Dendritic cell treated with granulocyte-macrophage colony-stimulating factor and Interleukin-4, amounts not matched to agents 40 ng/mL and 50 ng/mL, for 4 days (primary cell): ENCODE results near the gene SLC16A4.

ENCODE experiments used
- H3K27ac Mint-ChIP-seq: one replicate; pipeline ENCODE4 v1.8.0; 2022; ENCODE audit warnings: mild to moderate bottlenecking, mixed read lengths
- H3K27me3 Mint-ChIP-seq: one replicate; pipeline ENCODE4 v1.8.0; 2022; ENCODE audit warnings: mild to moderate bottlenecking, mixed read lengths
- H3K36me3 Mint-ChIP-seq: one replicate; pipeline ENCODE4 v1.8.0; 2022; ENCODE audit warnings: low read depth, mixed read lengths
- H3K4me1 Mint-ChIP-seq: one replicate; pipeline ENCODE4 v1.8.0; 2022; ENCODE audit warnings: low read depth, mixed read lengths
- H3K4me3 Mint-ChIP-seq: one replicate; pipeline ENCODE4 v1.8.0; 2022; ENCODE audit warnings: mild to moderate bottlenecking, moderate library complexity, mixed read lengths
- H3K9me3 Mint-ChIP-seq: one replicate; pipeline ENCODE4 v1.8.0; 2022; ENCODE audit warnings: mixed read lengths
- intact Hi-C: fragments of 100-400 bp; cut with micrococcal nuclease; formaldehyde crosslinking; loops from one replicate; pipeline ENCODE4 v1.15.0; 2022

Gene SLC16A4

DNA sequence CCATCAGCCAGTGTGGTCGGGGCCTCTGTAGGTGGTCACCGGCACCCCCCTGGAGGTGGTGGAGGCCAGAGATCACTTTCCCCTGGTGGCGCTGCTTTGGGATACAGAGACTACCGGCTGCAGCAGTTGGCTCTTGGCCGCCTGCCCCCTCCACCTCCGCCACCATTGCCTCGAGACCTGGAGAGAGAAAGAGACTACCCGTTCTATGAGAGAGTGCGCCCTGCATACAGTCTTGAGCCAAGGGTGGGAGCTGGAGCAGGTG is 50.7 kb downstream of the SLC16A4 start:
- intact Hi-C loops = no loop called here
- Mint-ChIP-seq H3K4me3 (no peak overlapping the region), H3K36me3 (peaks cover 23% of the 10 kb centered on the region)

DNA sequence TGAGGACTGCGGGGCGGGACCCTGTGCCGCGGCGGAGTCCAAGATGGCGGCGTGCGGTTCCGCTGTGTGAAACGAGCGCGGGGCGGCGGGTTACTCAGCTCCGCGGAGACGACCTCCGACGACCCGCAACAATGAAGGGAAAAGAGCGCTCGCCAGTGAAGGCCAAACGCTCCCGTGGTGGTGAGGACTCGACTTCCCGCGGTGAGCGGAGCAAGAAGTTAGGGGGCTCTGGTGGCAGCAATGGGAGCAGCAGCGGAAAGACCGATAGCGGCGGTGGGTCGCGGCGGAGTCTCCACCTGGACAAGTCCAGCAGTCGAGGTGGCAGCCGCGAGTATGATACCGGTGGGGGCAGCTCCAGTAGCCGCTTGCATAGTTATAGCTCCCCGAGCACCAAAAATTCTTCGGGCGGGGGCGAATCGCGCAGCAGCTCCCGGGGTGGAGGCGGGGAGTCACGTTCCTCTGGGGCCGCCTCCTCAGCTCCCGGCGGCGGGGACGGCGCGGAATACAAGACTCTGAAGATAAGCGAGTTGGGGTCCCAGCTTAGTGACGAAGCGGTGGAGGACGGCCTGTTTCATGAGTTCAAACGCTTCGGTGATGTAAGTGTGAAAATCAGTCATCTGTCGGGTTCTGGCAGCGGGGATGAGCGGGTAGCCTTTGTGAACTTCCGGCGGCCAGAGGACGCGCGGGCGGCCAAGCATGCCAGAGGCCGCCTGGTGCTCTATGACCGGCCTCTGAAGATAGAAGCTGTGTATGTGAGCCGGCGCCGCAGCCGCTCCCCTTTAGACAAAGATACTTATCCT is 51.2 kb downstream of the SLC16A4 start:
- H3K9me3 Mint-ChIP-seq = no peaks in the 10 kb centered on the region
- no peaks in the 10 kb centered on the region for H3K27me3 Mint-ChIP-seq
- H3K27ac Mint-ChIP-seq = no peak overlapping the region
- peaks cover 21% of the 10 kb centered on the region for H3K36me3 Mint-ChIP-seq
- peaks cover 66% of the 10 kb centered on the region for H3K4me1 Mint-ChIP-seq
- H3K4me3 Mint-ChIP-seq = no peak overlapping the region
- intact Hi-C loops = loop anchor here (2.0 kb wide), 1 partner anchor 67 kb away; the partner anchor contains the start of gene LAMTOR5

More for the DNA sequence above, 50.7 kb downstream of the SLC16A4 start:
- peaks cover 66% of the 10 kb centered on the region for H3K4me1 Mint-ChIP-seq
- H3K27me3 Mint-ChIP-seq = no peaks in the 10 kb centered on the region
- no peak overlapping the region for H3K27ac Mint-ChIP-seq
- H3K9me3 Mint-ChIP-seq = no peaks in the 10 kb centered on the region

DNA sequence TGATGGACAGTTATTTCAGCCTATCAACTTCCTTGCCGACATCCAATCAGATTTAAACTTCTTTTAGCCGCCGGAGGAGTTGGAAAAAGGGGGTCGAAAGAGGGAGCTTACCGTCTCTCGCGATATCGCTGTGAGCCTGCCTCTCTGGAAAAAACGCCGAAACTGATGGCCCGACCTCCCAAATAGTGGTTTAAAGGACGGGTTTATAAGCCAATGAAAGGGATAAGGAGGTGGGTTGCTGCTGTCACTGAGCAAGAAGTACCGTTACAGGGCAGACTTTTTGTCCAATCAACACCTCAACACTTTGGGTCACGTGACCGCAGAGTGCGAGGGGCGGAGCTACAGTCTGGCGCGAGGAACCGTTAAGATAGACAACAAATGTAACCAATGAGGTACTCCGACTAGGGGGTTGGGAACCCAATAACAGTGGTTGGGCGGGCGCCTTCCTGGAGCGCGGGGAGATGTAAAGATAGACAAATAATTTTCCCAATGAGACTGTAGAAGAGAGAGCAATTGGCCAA is 51.9 kb downstream of the SLC16A4 start, which contains the start of gene RBM15:
Gene RBM15, plus strand, starts transcription at position 492 of the 521 bp plus-strand sequence. Its CDS starts 29 bp downstream, at position 521.
- Mint-ChIP-seq H3K27me3 (no peaks in the 10 kb centered on the region), H3K36me3 (peaks cover 15% of the 10 kb centered on the region), H3K27ac (no peak within 1 kb of the TSS), H3K4me1 (peaks cover 60% of the 10 kb centered on the region), H3K4me3 (no peak within 1 kb of the TSS), H3K9me3 (no peaks in the 10 kb centered on the region)
- intact Hi-C loops = loop anchor here (2.0 kb wide), 1 partner anchor 68 kb away; the partner anchor contains the start of gene LAMTOR5

DNA sequence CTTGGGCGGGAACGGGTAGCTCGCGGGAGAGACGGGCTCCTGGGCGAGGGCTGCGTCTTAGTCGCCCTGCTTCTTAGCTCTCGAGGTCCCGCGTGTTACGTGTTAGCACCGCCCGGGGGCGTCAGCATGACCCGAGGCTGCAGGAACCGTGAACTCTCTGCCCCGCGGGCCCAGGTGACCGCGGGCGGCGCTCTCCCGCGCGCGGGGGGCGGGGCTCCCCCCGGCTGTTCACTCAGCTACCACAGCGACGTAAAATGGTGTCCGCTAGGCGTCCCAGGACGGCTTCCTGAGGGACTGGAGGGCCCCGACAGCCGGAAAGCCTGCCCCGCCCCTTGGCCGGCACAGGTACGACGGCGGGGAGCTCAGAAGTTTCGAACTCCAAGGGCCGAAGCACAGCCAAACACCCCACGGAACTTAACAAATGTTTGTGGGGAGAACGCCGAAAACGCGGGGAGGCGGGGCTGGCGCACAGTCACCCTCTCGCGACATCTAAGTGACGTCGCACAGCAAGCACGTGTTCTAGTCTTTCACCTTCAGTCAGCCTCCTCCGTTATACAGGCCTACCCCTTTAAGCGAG is 52.4 kb downstream of the SLC16A4 start:
- Mint-ChIP-seq H3K4me3 (no peak overlapping the region), H3K4me1 (peaks cover 55% of the 10 kb centered on the region), H3K9me3 (no peaks in the 10 kb centered on the region), H3K27ac (no peak overlapping the region), H3K27me3 (no peaks in the 10 kb centered on the region), H3K36me3 (peaks cover 10% of the 10 kb centered on the region)
- intact Hi-C loops = loop anchor here (2.0 kb wide), 1 partner anchor 68 kb away; the partner anchor contains the start of gene LAMTOR5

DNA sequence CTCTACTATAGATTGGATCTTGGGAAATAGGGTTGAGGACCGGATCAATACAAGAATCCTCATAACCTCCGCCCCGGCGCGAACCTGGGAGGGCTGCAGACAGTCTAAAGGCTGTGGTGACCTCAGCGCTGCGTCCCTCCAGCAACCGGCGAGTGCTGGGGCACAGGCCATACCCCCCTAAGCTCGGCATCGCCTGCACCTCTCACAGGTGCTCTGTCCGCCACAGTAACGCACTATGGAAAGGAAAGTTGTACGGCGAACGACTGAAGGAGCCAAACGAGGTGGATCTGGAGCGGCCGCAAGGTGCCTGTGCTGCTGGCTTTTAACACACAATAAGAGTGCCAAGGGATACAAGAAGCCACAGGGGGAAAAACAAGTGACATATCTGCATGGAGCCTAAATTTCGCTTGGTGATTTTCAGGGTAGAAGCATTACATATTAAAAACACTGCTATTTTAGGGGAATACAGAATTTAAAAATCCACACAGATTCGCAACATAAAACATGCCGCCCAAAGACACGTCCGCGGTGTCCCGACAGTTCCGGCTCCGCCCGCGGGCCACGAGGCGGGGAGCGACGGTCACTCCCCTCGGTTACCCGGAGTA is 53.0 kb downstream of the SLC16A4 start:
- no peaks in the 10 kb centered on the region for H3K27me3 Mint-ChIP-seq
- no peaks in the 10 kb centered on the region for H3K9me3 Mint-ChIP-seq
- H3K4me1 Mint-ChIP-seq = peaks cover 50% of the 10 kb centered on the region
- no peak overlapping the region for H3K27ac Mint-ChIP-seq
- peaks cover 4% of the 10 kb centered on the region for H3K36me3 Mint-ChIP-seq
- intact Hi-C loops = loop anchor here (2.0 kb wide), 1 partner anchor 69 kb away; the partner anchor contains the start of gene LAMTOR5
- H3K4me3 Mint-ChIP-seq = no peak overlapping the region

DNA sequence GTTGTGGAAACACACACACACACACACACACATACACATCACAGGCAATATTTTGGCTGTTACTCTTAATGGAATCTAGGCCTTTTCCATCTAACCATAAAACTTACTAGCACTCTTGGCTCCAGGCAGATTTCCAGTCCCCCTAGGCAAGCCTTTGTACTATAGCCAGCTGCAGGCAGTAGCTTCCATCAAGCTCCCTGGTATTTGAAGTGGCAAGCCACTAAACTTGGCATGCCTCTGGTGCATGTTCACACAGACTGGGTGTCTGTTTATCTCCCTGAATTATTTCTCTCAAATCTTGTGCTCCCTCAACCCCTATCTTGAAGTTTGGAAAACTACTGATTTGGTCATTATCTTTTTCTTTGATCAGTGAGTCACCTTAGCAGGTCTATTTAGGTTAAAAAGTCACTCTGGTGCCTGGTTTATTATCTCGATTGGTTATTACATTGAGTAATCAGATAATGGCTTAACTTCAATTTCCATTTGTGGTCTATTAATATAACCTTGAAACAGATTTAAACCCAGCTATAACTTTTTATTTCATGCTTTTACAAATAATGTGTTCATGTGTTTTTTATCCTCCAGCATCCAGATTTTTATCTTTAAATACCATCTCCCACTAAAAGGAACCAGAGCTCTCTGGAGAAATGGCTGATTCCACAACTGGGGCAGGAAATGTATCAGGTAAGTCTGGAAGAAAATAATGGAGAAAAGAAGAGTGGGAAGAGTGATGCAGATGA is 54.4 kb downstream of the SLC16A4 start:
- no peaks in the 10 kb centered on the region for H3K36me3 Mint-ChIP-seq
- intact Hi-C loops = no loop called here
- H3K4me1 Mint-ChIP-seq = peaks cover 38% of the 10 kb centered on the region
- H3K27me3 Mint-ChIP-seq = no peaks in the 10 kb centered on the region
- H3K4me3 Mint-ChIP-seq = peak overlapping the region; percentile 8
- no peaks in the 10 kb centered on the region for H3K9me3 Mint-ChIP-seq
- H3K27ac Mint-ChIP-seq = no peak overlapping the region

DNA sequence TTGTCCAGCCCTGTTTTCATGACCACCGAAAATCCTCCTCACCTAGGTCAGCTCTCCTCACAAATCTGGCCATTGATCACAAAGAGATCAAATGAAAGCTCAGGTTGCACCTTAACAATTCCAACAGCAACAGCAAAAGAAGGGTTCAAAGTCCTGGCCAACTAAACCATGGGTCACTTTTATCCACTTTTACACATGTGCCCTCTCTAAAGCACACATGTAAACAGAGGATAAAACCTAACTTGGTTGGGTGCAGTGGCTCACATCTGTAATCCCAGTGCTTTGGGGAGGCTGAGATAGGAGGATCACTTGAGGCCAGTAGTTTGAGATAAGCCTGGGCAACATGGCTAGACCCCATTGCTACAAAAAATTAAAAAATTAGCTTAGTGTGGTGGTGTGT is 55.6 kb downstream of the SLC16A4 start:
- no peaks in the 10 kb centered on the region for H3K36me3 Mint-ChIP-seq

DNA sequence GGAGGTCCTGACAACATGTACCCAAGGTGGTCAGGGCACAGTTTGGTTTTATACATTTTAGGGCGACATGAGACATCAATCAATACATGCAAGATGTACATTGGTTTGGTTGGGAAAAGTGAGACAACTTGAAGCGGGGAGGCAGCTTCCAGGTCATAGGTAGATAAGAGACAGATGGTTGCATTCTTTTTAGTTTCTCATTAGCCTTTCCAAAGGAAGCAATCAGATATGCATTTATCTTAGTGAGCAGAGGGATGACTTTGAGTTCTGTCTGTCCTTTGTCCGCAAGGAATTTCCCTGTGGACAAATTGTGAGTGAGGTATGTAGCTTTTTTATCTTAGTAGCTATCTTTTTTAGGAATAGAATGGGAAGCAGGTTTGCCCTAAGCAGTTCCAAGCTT is 62.1 kb downstream of the SLC16A4 start:
- Mint-ChIP-seq H3K9me3 (no peaks in the 10 kb centered on the region), H3K36me3 (no peaks in the 10 kb centered on the region), H3K4me3 (no peak overlapping the region), H3K27ac (peak overlapping the region; percentile 47), H3K27me3 (no peaks in the 10 kb centered on the region), H3K4me1 (peaks cover 22% of the 10 kb centered on the region)
- intact Hi-C loops = no loop called here

More for the DNA sequence above, 55.6 kb downstream of the SLC16A4 start:
- Mint-ChIP-seq H3K9me3 (no peaks in the 10 kb centered on the region), H3K4me1 (peaks cover 34% of the 10 kb centered on the region), H3K4me3 (no peak overlapping the region), H3K27ac (peak overlapping the region; percentile 15), H3K27me3 (no peaks in the 10 kb centered on the region)
- intact Hi-C loops = no loop called here

DNA sequence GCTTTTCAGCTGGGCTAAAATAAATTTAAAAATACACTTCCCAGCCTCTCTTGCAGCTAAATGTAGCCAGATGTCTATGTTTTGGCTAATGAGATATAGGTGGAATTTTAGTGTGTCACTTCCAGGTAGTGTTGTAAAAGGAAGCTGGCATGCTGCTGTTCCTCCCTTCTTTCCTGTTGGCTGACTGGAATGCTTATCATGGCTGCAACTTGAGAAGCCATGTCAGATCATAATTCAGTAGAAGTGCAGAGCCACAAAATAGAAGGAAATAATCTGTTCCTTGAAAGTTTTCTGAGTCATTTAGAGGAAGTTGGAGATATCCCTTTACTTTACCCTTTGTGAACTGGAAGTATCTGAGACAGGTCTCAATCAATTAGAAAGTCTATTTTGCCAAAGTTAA is 62.6 kb downstream of the SLC16A4 start:
- intact Hi-C loops = no loop called here
- H3K27ac Mint-ChIP-seq = peak overlapping the region; percentile 47
- no peaks in the 10 kb centered on the region for H3K36me3 Mint-ChIP-seq
- H3K4me3 Mint-ChIP-seq = no peak overlapping the region
- no peaks in the 10 kb centered on the region for H3K27me3 Mint-ChIP-seq
- peaks cover 22% of the 10 kb centered on the region for H3K4me1 Mint-ChIP-seq
- no peaks in the 10 kb centered on the region for H3K9me3 Mint-ChIP-seq

DNA sequence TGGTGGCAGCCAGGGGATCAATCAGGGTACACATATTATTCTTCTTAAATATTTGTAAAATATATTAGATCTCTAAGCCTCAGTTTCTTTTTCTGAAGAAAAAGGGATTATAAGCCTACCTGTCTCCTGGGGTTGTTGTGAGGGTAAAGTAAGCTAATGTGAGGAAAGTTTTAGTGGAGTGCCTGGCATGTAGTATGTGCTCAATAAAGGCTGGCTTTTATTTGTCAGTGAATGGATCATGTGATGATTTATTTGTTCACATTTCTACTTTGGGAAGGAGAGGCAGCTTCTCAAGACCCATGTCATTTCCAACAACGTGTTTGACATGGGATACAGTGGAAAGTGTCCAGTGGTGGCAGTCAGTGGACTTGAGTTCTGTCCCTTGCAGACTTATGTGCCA is 64.0 kb downstream of the SLC16A4 start:
- intact Hi-C loops = no loop called here
- Mint-ChIP-seq H3K9me3 (no peaks in the 10 kb centered on the region), H3K4me3 (no peak overlapping the region), H3K36me3 (no peaks in the 10 kb centered on the region), H3K27me3 (no peaks in the 10 kb centered on the region), H3K4me1 (peaks cover 22% of the 10 kb centered on the region), H3K27ac (no peak overlapping the region)

DNA sequence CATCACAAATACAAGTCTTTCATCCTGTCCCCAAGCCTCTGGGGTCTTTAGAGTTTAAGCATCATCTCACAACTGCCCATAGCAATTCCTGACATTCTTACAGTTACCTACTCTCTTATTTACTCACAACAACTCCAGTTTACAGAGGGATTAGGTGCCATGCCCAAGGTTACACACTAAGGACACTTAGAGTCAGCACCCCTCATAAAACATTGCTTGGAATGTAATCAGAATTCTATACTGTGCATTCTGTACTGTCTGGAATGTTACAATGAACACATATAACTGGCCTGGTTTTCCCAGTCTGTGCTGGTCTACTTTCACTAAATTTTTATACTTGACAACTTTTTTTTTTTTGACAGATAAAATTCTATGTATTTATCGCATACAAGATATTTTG is 66.2 kb downstream of the SLC16A4 start:
- H3K9me3 Mint-ChIP-seq = peaks cover 3% of the 10 kb centered on the region
- no peak overlapping the region for H3K4me3 Mint-ChIP-seq
- H3K27me3 Mint-ChIP-seq = no peaks in the 10 kb centered on the region
- H3K4me1 Mint-ChIP-seq = peaks cover 12% of the 10 kb centered on the region
- no peaks in the 10 kb centered on the region for H3K36me3 Mint-ChIP-seq
- H3K27ac Mint-ChIP-seq = no peak overlapping the region
- intact Hi-C loops = no loop called here

DNA sequence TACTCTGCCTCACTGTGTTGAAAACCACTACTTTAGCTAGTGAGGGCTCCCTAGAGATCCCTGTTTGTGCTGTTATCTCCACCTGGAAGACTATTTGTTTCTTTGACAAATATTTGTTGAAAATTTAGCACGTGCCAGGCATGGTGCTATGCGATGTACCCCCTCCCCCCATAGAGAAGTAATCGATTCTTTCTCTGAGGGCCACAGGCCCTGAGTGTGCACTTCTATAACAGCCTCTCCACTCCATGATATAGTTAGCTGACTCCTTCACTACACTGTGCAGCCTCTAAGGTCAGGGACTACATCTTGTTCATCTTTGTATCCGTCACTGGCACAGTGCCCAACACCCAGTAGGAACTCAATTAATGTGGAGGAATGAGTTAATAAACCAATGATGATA is 69.0 kb downstream of the SLC16A4 start:
- no peak overlapping the region for H3K27ac Mint-ChIP-seq
- intact Hi-C loops = no loop called here
- no peaks in the 10 kb centered on the region for H3K36me3 Mint-ChIP-seq
- H3K4me3 Mint-ChIP-seq = no peak overlapping the region
- H3K27me3 Mint-ChIP-seq = no peaks in the 10 kb centered on the region
- peaks cover 12% of the 10 kb centered on the region for H3K9me3 Mint-ChIP-seq
- peaks cover 5% of the 10 kb centered on the region for H3K4me1 Mint-ChIP-seq

DNA sequence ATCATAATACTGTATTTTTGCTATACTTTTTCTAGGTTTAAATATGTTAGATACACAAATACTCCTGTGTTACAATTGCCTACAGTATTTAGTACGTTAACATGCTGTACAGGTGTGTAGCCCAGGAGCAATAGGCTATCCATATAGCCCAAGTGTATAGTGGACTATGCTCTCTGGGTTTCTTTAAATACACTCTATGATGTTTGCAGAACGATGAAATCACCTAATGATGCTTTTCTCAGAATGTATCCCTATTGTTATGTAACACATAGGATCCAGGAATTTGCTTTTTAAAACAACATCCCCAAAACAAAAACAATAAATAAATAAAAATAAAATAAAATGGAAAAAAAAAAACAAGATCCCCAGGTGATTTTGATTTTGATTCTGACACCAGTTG is 69.8 kb downstream of the SLC16A4 start:
- Mint-ChIP-seq H3K4me1 (peaks cover 5% of the 10 kb centered on the region), H3K4me3 (no peak overlapping the region), H3K27ac (no peak overlapping the region), H3K36me3 (no peaks in the 10 kb centered on the region), H3K9me3 (peaks cover 12% of the 10 kb centered on the region), H3K27me3 (no peaks in the 10 kb centered on the region)
- intact Hi-C loops = no loop called here

DNA sequence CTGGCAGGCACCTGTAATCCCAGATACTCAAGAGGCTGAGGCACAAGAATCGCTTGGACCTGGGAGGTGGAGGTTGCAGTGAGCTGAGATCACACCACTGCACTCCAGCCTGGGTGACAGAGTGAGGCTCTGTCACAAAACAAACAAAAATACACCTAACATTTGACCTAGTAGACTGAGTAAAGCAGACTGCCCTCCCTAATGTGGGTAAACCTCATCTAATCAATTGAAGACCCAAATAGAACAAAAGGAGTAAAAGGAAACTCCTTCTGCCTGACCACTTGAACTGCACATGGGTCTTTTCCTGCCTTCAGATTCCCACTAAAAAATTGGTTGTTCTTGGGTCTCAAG is 70.7 kb downstream of the SLC16A4 start:
- intact Hi-C loops = no loop called here
- Mint-ChIP-seq H3K9me3 (peaks cover 12% of the 10 kb centered on the region), H3K4me3 (no peak overlapping the region), H3K27me3 (no peaks in the 10 kb centered on the region), H3K36me3 (no peaks in the 10 kb centered on the region), H3K4me1 (peaks cover 5% of the 10 kb centered on the region), H3K27ac (no peak overlapping the region)
